Ammon's horn (tissue), 1 donor: Measurements from ENCODE around the gene KLHDC7A.

Source experiments
- DNase-seq: peaks from one replicate; pipeline ENCODE4 v3.0.0-alpha.2; 2016; ENCODE audit warnings: low spot score

KLHDC7A gene

GRCh38 chr1:18473195-18473815 is 7.4 kb upstream of the KLHDC7A start:
- DNase-seq, result no peak

DNA sequence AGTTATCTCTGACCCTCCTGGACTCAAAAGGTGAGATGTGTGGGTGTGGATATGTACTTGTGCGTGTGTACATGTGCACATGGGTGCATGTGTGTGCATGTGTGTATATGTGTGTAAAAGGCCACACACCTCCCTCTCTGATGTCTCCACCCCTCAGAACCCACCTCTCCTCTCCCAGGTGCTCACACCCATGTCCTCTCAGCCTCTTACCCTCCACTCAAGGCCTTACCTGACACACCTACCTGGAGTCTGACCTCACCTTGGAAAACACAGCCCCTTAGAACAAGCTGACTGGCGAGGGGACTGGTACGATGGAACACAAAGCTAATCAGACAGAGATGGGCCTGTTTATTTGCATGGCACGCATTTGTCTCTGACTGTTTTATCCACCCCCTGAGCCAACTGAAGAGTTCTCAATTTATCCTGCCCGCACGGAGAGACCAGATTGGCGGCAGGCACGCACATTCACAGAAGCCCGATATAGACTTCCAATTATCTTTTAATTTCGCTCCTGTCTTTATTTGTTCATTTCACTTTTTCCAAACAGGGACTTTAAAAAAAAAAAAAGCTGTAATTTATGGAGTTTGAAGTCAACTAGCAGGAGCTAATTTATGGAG is 6.1 kb upstream of the KLHDC7A start:
- DNase-seq, result no peak

DNA sequence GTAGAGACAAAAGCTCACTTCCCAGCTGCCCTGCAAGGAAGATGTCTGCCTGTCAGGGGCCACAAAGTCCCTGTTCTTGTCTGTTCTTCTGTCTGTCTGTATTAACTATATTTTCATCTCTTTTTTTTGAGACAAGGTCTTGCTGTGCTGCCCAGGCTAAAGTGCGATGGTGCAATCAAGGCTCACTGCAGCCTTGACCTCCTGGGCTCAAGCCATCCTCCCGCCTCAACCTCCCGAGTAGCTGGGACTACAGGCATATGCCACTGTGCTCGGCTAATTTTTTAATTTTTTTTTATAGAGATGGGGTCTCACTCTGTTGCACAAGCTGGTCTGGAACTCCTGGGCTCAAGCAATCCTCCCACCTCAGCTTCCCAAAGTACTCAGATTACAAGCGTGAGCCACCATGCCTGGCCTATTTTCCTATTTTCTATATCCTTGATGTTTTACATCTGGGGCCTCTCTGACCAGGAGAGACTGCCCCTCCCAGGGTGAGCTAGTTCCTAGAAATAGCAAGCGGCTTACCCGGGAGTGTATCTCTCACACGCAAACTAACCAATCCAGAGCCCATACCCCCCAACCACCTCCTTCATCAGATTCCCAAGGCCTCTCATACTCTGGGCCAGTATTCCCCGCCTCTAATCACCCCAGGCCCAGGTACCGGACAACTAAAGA is 5.4 kb upstream of the KLHDC7A start:
- no peak for DNase-seq

DNA sequence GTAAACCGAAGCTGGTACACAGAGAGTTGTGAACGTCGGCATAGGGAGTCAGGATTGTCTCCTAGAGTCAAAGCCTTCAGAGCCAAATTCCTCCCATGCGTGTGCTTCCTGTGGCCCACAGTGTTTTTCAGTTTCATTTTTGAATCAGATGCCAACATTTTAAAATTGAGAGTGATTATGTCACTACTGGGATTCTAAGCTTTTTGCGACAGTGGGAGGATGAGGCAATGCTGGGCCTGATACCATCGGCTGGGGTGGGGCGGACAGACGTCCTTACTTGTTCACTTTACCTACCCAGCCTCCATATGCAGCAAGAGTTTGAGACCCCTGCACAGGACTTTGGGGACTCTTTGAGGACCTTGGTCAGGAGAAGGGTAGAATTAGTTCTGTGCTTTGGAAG is 1.3 kb upstream of the KLHDC7A start:
- peak; percentile 20 for DNase-seq

DNA sequence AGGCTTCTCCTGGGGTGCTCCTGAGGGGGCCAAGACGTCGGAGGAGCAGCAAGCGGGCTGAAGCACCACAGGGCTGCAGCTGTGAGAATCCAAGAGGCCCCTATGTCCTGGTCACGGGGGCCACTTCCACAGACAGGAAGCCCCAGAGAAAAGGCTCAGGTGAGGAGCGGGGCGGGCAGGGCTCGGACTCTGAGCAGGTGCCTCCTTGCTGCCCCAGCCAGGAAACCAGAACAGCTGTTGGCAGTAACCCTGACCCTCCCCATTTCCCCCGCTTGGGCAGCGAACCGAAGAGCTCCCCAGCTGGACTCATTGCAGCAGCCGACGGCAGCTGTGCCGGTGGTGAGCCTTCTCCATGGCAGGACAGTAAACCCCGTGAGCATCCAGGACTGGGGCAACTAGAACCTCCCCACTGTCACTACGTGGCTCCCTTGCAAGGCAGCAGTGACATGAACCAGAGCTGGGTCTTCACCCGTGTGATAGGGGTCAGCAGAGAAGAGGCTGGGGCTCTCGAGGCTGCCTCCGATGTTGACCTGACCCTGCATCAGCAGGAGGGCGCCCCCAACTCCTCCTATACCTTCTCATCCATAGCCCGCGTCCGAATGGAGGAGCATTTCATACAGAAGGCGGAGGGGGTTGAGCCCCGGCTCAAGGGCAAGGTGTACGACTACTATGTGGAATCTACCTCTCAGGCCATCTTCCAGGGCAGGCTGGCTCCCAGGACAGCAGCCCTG is 625 bp downstream of the KLHDC7A start:
- no peak for DNase-seq

DNA sequence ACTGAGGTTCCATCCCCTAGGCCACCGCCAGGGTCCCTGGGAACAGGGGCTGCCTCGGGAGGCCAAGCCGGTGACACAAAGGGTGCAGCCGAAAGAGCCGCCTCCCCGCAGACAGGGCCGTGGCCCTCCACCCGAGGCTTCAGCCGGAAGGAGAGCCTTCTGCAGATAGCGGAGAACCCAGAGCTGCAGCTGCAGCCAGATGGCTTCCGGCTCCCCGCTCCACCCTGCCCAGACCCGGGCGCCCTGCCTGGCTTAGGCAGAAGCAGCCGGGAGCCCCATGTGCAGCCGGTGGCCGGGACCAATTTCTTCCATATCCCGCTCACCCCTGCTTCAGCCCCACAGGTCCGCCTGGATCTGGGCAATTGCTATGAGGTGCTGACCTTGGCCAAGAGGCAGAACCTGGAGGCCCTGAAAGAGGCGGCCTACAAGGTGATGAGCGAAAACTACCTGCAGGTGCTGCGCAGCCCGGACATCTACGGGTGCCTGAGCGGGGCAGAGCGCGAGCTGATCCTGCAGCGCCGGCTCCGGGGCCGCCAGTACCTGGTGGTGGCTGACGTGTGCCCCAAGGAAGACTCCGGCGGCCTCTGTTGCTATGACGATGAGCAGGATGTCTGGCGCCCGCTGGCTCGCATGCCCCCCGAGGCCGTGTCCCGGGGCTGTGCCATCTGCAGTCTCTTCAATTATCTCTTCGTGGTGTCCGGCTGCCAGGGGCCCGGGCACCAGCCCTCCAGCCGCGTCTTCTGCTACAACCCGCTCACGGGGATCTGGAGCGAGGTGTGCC is 1.4 kb downstream of the KLHDC7A start:
- no peak for DNase-seq

GRCh38 chr1:18482721-18483425 is 2.1 kb downstream of the KLHDC7A start:
- DNase-seq, result no peak

- no peak for DNase-seq
Observed at GRCh38 chr1:18484276-18484675, 3.5 kb downstream of the KLHDC7A start.

DNA sequence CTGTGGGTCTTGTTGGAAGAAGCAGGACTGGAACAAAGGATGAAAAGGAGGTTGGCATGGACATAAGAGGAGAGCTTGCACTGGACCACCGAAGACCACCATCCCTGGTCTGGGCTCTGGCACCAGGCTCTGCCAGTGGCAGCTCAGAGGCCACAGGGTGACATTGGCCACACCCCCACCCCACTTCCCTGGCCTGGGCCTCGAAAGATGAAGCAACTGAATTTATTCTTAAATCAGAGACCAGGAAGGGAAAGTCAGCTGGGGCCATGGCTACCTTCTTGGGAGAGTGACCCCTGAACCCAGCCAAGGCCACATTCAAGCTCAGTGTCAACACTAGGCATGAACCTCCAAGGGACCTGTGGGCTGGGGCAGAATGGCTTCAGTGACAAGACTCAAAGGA is 4.0 kb downstream of the KLHDC7A start:
- DNase-seq, result no peak

DNA sequence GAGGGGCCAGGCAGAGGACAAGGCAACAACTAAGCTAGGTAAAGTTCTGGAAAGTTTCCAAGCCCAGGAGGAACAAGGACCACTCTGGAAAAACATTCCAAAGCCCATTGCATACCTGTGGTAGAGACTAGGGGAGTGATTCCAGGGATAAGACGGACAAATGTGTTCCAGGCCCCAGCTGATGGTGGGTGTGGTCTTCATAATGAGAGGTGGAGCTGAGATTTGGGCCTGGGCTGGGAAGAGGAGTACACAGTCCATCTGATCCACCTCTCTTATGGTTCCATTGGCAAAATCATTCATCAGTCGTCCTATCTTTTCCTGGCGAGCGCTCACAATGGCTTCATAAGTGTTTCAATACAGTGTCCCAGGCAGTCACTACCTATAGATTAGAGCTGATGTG is 4.5 kb downstream of the KLHDC7A start:
- no peak for DNase-seq

GRCh38 chr1:18486195-18486594 is 5.5 kb downstream of the KLHDC7A start:
- DNase-seq, result no peak

- DNase-seq, result no peak
Observed at GRCh38 chr1:18489417-18490143, 8.8 kb downstream of the KLHDC7A start.

- no peak for DNase-seq
Observed at GRCh38 chr1:18491168-18491567, 10.4 kb downstream of the KLHDC7A start.

DNA sequence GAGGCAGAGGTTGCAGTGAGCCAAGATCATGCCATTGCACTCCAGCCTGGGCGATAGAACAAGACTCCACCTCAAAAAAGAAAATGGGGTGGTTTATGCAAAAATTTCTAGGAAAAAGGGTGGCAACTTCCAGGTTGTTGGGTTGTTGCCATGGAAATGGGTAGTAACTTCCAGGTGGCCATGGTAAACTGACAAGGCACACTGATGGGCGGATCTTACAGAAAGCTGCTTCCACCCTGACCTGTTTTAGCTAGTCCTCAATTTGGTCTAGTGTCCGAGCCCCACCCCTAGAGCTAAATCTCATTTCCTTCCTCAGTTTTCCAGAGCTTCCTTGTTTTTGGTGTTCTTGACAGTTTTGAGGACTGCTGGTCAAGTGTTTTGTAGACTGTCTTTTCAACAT is 13.6 kb downstream of the KLHDC7A start:
- DNase-seq, result no peak

GRCh38 chr1:18495635-18496034 is 14.9 kb downstream of the KLHDC7A start:
- DNase-seq, result no peak

- DNase-seq, result no peak
Observed at GRCh38 chr1:18496056-18496455, 15.3 kb downstream of the KLHDC7A start.

- no peak for DNase-seq
Observed at GRCh38 chr1:18496497-18497235, 15.9 kb downstream of the KLHDC7A start.

DNA sequence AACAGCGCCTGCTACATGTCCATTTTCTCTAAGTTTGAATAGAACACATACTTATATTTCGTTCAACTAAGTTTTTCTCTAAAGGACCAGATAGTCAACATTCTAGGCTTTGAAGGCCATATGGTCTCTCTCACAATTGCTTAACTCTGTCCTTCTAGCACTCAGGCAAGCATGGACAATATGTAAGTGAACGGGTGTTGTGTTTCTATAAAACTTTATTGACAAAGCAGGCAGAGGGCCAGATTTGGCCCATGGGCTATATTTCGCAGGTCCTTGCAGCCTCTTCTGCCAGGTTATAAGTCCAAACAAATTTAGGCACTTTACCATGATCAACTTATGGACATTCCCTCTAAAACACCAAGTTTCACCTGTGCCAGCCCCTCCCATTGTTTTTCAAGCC is 21.1 kb downstream of the KLHDC7A start:
- DNase-seq, result no peak

- DNase-seq, result no peak
Observed at GRCh38 chr1:18504609-18505008, 23.9 kb downstream of the KLHDC7A start.

DNA sequence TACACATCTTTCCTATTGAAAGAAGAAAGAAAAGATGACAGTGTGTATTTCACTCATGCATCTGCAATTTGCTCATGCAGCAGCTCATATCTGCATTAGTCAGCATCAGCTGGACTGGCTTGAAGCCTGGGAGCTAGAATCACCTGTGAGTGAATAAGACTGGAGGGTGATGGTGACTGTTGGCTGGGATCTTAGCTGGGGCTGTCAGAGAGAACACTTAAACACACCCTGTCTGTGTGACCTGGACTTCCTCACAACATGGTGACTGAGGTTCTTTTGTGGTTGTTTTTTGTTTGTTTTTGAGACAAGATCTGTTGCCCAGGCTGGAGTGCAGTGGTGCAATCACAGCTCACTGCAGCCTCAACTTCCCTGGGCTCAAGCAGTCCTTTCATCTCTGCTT is 24.9 kb downstream of the KLHDC7A start:
- no peak for DNase-seq
